ENCODE measurements around the gene DHRS1.
A peak's percentile ranks its signal among the peaks of the same experiment; 100 is the strongest.

DHRS1 gene

DNA sequence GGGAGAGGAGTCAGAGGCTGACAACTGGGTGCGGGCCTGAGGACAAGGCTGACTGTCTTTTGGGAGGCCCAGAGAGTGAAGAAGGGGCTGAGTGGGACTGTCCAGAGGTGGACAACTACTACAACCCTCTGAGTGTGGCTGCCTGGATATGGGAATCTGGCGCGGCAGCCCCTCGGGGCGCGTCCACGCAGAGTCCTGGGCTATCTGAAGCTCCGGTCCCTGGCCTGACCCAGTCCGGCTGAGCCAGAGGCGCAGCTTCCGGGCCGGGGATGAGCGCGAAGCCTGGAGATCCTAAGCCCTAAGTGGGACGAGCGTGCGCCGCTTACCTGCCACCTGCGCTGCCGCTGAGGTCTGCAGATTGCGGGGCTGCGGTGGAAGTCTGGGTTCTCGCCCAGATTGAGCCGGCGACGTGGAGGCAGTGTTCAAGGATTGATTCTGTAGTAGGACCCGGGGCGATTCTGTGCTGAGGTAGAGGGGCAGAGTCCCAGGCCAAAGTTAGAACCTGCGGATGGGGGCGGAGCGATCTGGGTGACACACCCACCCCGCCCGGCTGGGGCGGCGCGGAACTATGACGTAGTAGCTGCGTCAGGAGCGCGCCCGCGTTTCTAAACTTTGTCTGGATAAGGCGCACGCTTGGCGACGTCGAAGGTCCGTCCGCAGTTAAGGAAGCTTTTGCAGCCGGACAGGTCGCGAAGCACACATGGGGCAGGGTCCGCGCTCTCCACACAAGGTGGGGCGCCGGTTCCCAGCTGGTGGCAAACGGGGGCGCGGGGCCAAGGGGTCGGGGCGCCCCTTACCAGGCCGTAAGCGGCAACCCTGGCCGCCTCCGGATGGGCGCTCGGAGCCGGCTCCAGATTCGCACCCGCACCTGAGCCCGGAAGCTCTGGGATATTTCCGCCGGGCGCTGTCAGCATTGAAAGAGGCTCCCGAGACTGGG, at the start of gene DHRS1, which contains the start of gene NOP9:
Gene DHRS1 (minus strand): TSS at position 526 of the 937 bp plus-strand sequence. CDS start 674 bp downstream, outside the sequence.
Gene NOP9 (plus strand): TSS at position 596 of the 937 bp plus-strand sequence. CDS start 105 bp downstream, at position 701.
- DNase-seq (ENCODE audit: low spot score): peak; percentile 93

- DNase-seq (ENCODE audit: low spot score): no peak
These were observed 48.6 kb upstream of the DHRS1 start for GRCh38 chr14:24348186-24348585.

DNA sequence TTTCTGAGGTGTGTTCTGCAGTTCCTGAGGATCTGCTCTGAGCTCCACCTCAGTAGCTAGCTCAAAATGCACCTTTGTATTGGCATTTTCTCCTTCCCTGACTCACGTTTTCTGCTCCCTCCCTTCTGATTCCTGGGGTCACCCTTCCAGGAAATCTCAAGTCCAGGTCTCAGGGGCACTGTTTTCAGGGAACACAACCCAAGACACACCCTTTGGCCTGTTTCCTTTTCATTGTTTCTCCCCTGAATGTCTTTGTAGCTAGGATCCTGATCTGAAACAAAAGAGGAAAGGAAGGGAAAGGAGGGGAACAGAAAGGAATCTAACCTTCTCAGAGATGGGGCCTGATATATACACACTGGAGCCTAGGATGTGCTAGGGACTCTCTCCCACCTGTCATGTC, 47.6 kb upstream of the DHRS1 start:
- no peak for DNase-seq (ENCODE audit: low spot score)

GRCh38 chr14:24343795-24344660, 44.4 kb upstream of the DHRS1 start:
- no peak for DNase-seq (ENCODE audit: low spot score)

DNA sequence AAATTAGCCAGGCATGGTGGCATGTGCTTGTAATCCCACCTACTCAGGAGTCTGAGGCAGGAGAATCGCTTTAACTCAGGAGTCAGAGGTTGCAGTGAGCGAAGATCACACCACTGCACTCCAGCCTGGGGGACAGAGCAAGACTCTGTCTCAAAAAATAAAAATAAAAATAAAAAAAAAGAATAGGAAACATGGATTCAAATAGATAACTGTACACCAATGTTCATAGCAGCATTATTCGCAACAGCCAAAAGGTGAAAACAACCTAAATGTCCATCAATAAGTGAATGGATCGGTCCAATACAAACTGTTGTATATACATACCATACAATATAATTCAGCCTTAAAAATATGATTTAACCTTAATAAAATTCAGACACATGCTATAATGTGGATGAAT, 43.3 kb upstream of the DHRS1 start:
- no peak for DNase-seq (ENCODE audit: low spot score)

DNA sequence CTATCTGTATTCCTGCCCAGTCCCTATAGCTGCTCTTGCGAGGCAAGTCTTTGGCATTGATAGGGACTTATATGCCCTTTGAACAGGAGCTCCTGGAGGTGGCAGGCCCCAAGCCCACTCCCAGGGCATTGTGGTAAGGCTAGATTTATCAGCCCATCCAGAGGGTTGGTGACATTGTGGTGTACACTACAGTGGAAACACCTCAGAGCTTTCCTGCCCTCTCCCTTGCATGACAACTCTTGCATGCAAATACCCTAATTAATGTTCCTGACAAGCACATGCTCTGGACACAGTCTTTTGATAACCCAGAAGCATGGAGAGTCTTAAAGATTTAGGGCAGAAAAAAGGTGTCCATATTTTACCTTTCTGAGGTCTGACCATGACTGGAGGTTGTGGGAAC, 41.0 kb upstream of the DHRS1 start:
- no peak for DNase-seq (ENCODE audit: low spot score)

DNA sequence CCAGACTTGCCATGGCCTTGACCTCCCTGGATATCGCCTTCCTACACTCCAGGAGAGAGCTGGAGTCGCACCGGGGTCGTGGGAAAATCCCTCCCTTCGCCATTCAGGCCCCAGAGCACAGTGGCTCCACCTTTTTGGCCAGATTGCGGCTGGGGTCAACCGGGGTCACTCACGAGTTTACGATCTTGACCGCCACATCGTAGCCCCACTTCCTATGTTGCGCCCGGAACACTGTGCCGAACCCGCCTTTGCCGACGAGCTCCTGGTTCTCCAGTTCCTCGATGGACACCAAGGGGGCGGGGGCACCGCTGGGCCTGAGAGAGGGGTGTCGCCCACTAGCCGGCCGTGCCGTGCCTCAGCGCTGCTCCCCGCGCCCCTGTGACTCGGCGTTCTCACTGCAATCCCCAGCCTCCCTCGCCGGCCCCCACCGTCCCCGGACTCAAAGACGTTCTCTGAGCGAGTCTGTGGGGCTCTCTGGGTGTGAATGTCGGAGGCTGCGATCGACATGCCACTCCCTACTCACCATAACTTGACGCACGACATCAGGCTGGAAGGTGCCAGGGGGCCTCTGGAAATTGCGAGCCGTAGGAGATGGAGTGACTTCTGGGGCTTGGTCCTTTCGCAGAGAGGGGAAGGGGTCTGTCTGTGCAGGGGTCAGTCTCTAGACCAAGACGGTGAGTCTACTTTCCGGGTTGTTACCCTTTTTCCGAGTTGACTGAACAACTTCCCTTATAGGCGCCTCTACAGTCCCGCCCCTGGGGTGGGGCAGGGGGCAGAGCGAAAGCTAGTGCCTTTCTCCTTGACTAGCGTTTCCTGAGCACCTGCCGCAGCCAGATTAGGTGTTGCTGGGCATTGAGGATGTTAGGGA, 39.9 kb upstream of the DHRS1 start, which contains the start of gene RIPK3:
Gene RIPK3 (minus strand): TSS at position 708 of the 868 bp plus-strand sequence. CDS start 165 bp downstream, at position 543.
- DNase-seq (ENCODE audit: low spot score): no peak

- no peak for DNase-seq (ENCODE audit: low spot score)
These were observed 39.3 kb upstream of the DHRS1 start for GRCh38 chr14:24338843-24339242.

- DNase-seq (ENCODE audit: low spot score): no peak
These were observed 38.2 kb upstream of the DHRS1 start for GRCh38 chr14:24337824-24338175.

DNA sequence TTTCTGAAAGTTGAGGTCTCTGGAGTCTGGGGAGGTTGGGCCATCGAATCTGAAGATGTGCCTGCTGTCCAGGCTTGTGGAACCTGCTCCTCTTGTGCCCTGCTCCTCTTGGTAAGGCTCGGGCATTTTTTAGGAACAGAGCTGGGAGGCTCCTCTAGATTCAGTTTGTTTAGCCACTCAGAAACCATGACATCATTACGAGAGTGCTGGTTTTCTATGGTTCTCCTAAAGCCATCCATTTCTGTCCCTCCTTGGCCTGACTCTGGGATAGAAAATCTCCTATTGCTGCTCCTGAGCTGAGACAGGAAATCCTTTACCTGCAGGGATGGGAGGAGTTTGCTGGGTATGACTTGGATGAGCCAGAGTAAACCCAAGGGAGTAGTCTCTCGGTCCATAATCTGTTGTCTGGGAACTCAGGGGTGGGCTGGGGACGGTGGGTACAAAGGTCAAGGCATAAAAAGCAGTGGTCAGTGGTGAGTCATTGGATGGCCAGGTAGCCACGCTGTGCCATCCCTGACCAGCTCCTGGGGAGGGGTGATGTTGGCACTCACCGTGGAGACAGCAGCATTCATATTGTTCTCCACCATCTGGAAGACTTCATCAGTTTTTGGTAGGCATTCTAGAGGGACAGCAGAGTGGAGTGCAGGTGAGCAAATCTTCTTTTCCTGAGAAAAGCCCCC, 37.7 kb upstream of the DHRS1 start:
- DNase-seq (ENCODE audit: low spot score): no peak

DNA sequence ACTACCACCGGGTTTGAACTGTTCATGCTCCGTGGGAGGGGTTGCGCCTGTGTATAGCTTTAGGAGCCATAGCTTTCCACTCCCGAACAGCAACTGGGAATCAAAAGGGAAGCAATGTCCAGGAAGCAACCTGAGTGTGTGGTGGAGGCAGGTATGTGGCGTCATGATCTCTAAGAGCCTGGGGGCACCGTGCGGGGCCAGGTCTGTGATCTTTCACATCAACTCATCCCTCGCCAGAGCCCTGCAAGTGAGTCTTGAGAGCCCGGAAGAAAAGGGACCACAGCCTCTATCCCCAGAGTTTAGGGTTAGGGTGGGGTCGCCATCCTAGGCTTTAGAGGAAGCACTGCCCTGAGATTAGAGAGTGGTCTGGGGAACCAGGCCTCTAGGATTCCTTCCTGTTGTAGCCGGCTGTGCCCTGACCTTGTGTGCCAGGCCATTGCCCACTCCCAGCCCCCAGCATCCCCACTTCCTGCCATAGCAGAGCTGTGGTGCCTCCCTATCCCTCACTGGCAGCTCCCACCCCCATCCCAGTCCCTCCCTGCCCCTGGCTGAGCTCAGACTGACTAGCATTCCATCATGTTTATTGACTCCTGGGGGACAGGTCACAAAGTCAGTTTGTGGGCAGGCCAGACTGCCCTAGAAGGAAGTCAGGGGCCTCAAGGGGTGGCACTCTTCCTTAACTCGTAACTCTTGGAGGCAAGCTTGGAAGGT, 36.0 kb upstream of the DHRS1 start:
- no peak for DNase-seq (ENCODE audit: low spot score)

DNA sequence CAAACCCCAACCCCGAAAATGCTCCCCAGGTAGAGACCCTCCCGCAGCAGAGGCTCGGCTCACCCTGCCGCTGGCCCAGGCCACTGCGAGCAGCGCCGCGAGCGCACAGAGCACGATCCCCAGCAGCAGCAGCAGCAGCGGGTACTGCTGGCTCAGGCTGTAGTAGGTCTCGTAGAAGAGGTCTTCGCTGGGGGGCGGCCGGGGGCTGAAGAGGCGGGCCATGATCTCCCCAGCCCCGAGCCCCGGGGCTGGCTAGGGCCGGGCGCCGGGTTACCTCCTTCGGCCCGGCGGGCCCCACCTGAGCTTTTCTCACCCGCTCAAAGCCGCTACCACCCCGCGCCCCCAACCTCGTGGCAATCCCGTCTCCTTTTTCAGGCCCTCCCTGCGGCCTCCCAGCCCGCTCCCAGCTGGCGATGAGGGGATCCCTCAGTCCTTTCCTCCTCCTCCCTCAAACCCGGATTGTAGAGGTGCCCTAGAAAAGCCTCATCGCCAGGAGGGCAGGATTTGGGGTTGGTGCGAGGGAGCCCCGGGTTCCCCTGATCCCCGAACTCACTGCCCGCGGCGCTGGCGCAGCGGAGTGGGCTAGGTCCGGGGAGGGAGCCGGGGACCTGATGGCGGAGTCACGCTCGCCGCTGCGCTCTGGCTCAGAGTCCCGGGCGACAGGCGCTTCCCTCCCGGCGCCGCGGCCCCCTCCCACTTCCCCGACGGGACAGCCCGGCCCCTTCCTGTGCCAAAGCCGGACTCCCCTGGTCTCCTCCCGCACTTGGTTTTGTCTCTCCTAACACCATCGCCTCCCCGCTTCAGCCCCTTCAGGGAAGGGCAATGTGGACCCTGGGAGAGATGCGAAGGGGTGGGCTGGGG, 35.1 kb upstream of the DHRS1 start, which contains the start of gene ADCY4:
Gene ADCY4 (minus strand): TSS at position 641 of the 861 bp plus-strand sequence. CDS start 419 bp downstream, at position 222.
- no peak for DNase-seq (ENCODE audit: low spot score)

DNA sequence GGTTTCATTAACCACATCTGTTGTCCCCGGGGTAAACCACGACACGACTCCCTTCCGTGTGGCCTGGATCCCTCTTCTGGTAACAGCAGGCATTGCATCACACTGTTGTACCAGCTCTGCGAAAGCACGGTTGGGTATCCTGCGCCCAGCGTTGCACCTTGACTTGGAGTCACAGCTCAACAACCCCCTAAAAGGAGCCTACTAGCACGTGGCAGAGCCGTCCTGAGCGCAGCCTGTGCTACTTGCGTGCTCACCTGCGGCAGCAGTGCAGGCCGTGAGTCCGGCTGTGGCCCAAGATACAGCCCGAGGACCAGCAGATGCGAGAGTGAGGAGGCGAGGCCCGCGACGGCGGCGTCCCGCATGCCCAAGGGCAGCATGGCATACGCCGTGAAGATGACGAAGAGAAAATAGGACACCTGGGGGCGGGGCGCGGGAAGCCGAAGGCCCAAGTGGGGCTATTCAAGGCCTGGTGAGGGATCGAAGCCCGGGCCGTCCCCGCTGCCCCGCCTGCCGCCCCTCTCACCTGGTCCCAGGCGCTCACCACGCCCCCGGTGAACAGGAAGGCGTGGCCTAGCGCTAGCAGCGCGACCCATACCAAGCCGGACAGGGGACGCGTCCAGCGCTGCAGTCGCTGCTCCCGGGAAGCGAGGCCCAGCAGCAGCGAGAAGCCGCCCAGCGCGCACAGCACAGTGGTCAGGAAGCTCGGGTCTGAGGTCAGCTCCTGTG, 32.9 kb upstream of the DHRS1 start:
- DNase-seq (ENCODE audit: low spot score): peak; percentile 80

DNA sequence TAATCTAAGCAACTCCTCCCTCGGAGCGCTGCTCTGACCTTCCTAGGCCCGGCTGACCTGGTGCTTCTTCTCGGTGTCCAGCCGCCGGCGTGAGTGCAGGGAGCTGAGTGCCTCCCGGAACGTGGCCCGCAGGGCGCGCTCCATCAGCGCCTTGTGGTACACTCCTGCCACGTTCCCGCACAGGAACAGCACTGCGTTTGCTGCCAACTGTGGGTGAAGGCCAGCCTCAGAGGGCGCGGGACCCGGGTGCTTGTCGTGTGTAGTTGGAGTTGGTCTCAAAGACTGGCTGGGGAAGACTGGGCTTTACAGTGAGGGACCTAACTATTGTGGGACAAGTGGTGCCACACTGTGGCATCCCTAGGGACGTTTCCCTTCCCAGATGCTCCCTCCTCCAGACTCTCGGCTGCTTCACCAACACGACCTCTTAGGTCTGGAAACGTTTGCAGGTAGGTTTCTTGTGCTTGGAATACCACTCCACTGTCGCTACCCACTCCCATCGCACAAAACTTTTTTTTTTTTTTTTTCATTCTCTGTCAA, 32.2 kb upstream of the DHRS1 start:
- no peak for DNase-seq (ENCODE audit: low spot score)

- no peak for DNase-seq (ENCODE audit: low spot score)
These were observed 31.5 kb upstream of the DHRS1 start for GRCh38 chr14:24330973-24331674.

DNA sequence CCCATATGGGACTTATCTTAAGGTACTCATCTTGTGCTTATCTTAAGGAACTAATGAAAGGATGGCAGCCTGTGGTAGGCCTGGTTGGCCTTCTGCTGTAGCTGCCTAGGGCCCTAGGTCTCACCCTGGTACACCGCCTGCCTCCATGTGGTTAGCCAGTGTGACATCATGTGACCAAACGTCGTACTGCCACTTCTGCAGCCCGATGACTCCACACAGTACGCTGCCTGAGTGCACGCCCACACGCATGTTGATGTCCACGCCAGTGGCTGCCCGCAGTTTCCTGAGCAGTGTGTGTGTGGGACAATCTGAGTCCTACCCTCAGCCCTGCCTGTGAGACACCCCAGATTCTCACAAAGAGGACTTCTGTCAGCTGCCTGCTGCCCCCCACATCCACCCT, 30.2 kb upstream of the DHRS1 start:
- DNase-seq (ENCODE audit: low spot score): peak; percentile 72

DNA sequence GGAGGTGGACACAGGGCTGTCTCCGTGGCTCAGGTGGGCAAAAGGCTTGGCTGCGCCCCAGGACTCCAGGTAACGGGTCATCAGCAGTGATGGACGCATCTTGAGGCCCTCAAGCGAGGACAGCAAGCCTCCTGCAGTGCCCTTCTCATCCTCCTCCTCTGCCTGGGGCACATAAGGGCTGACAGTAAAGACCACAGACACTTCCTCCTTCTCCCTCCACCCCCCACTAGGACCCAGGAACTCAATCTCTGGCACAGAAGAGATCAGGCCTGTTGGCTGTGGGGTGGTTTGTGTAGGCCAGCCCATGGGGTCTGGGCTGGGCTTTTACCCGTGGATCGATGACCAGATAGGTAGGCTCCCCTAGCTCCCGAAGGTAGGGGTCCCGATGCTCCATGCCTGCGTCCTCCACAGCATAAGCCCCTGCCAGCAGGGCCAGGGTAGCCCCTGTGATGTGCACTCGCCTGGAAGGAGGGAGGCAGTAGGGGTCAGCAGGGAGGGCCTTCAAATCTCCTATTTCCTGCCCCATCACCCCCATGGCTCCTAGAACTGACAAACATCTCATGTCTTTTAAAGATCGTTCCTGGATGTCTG, 29.6 kb upstream of the DHRS1 start:
- DNase-seq (ENCODE audit: low spot score): no peak

All from Ammon's horn (tissue), 1 donor.